Epithelial cell of prostate (primary cell): ENCODE measurements around the gene CYP26B1.

Experiments
- DNase-seq: peaks from one replicate; pipeline ENCODE4 v3.0.0-alpha.2; 2011; ENCODE audit warnings: low read depth, low spot score
- H3K27ac ChIP-seq: fragments of 450-650 bp; 2 replicates; pipeline ENCODE4 v1.5.1; 2017; ENCODE audit warnings: mild to moderate bottlenecking

The CYP26B1 gene

GRCh38 chr2:72131916-72132841 lies 15.5 kb downstream of the CYP26B1 start:
- no peak overlapping the region for H3K27ac ChIP-seq
- DNase-seq: no peak

- DNase-seq: no peak
- H3K27ac ChIP-seq: no peak overlapping the region
Measured at GRCh38 chr2:72131371-72131891, 16.2 kb downstream of the CYP26B1 start.

DNA sequence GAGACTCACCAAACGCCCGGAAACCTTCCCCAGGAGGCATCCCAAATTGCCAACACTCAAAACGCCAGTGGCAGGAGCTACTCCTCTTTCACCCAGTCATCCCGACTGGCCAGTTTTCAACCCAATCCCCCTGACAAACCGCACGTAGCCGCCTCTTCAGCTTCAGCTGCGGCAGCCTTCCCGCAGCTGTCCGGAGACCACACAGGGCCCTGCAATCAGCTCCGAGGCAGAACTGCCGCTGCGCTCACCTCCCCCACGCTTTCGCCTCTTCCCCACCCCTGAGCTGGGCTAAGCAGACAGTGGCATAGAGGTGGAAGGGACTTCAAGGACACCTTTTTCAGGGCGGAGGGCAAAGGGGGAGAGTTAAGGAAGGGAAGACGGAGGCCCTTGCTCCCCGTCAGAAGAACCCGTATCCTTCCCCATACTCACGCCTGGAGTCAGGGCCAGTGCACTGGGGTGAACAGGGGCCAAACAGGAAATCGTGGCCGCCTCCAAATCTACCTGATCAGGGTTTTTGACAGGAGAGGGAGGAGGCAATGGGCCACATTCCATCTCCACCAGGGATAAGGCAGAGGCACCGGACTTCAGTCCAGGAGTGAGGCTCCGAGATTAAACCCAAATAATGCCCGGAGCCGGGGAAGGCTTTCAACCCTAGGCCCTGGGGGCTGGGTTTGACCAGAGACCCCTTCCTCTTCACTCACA lies 16.9 kb downstream of the CYP26B1 start:
- DNase-seq: no peak
- no peak overlapping the region for H3K27ac ChIP-seq

DNA sequence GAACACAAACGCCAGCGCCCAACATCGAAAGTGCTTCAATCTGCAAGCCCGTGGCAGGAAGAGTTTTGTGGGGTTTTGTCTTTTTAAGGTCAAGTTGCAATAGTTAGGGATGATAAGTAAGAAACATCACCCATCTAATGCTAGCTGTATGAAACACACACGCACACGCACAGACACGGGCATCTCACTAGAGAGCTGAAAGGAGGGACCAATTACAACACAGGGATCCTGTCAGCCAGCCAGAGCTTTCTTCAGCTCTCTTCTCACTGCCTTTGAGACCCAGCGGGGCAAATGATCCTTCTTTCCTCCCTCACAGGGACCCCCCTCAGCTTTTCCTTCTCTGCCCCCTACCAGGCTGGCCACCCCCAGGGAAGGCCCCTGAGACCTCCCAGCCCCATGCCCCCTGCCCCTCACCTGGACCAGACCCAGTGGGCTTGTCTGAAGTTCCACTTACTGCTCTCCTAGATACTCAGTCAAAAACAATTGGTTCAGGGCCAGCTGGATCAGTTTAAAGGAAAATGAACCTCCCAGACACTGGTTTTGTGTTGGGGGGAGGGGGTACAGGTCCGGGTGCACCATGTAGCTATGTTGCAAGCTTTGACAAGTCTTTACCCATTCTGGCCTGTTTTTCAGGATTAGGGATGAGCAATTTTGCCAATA lies 17.9 kb downstream of the CYP26B1 start:
- no peak for DNase-seq

DNA sequence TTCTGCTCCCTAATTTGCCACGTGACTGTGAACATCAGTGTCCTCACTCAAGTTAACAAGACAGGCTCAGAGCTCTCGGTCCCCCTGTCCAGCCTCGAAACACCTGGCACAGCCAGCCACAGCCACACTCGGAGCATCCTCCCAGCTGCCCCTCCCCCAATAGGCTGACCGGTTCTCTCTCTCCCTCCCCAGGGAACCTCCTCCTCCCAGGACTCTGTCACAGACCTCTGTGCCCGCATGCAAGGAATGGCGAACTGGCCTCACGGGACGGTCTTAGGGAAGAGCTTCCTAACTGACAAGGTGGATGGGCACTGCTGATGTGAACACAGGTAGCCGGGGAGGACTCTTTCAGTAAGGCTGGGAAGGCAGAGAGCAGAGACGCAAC lies 18.8 kb downstream of the CYP26B1 start:
- no peak for DNase-seq
- no peak overlapping the region for H3K27ac ChIP-seq

More for the DNA sequence above, 17.9 kb downstream of the CYP26B1 start:
- no peak overlapping the region for H3K27ac ChIP-seq

- no peak overlapping the region for H3K27ac ChIP-seq
- DNase-seq: no peak
Measured at GRCh38 chr2:72128059-72128842, 19.4 kb downstream of the CYP26B1 start.

DNA sequence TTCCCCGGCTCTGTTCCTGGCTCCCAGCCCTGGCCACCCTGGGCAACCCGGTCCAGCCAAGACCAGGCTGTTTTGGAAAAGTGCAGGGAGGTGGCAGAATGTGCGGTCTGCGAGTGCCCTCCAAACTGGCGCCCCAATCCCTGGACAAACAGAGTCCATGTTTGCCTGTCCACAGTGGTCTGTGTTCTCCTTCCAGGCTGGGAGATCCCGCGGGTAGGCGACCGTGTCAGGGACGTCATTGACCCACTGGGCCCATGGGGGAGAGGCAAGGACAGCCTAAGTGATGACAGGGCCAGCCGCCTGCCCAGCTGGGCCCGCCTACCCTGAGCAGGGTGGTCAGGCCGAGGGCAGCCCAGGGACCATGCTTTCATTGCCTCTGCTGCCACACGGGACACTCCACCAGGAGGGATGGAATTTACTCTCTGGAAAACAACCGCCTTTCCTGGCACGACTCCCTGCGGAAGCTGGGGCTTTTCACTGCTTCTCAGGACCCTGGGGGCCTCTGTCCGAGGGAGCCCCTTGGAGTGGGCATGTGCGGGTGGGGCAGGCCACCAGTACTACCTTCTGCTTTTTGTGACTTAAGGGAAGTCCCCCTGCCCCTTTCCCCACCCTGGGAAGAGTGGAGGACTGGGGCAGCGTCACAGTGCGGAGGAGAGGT lies 20.1 kb downstream of the CYP26B1 start:
- H3K27ac ChIP-seq: no peak overlapping the region
- no peak for DNase-seq

DNA sequence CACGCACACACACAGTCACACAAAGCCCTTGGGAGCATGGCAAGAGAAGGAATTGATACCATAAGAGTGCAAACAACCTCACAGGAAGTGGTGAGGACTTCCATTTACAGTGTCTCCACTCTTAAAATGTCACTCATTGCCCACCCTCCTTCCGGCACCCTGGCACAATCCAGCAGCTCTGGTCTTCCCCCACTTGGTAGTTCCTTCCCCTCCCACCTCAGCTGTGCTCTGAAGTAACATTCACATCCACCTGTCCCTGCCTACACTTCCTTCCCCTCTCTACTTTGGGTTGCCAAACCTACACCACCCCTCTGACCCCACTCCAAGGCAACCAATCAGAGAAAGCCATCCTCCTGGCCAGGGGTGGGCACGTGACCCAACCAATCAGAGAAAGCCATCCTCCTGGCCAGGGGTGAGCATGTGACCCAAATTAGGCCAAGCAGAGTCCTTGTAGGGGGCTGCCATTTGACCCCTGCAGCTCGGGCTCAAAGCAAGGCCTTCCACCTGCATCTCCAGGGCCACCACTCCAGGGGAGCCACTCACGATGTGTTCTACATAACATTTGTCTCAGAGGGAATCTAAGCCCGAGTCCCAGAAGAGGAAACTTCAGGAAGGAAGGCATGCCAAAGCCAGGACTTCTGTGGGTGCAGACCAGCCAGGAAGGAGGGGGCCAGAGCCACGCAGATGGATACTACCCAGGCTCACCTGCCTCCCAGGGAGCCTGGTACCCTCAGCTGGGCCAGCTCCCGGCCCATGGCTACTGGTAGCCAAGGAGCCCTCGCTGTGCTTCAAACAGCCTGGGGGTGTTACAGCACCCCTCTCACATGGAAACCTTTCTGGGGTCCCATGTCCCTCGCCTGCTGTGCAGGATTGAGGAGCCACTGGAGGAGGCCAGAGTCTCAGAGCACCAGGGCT lies 21.2 kb downstream of the CYP26B1 start:
- no peak for DNase-seq
- H3K27ac ChIP-seq: no peak overlapping the region

DNA sequence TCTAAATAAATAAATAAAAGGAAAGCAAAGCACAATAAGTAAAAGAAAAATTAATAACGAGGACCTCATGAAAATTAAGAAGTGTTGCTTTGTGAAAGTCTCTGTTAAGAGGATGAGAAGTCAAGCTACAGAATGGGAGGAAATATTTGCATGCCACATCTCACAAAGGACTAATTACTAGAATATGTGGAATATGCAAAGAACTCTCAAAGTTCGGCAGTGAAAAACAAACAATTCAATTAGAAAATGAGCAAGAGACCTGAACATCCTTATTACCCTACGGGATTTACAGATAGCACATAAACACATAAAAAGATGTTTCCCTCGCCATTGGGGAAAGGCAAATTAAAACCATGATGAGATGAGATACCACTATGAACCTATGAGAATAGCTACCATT lies 23.3 kb downstream of the CYP26B1 start:
- H3K27ac ChIP-seq: no peak overlapping the region
- DNase-seq: no peak

- H3K27ac ChIP-seq: no peak overlapping the region
- DNase-seq: no peak
Measured at GRCh38 chr2:72121153-72121552, 26.5 kb downstream of the CYP26B1 start.

- no peak overlapping the region for H3K27ac ChIP-seq
- no peak for DNase-seq
Measured at GRCh38 chr2:72118951-72119350, 28.7 kb downstream of the CYP26B1 start.

GRCh38 chr2:72118386-72118785 lies 29.3 kb downstream of the CYP26B1 start:
- no peak overlapping the region for H3K27ac ChIP-seq
- DNase-seq: no peak

DNA sequence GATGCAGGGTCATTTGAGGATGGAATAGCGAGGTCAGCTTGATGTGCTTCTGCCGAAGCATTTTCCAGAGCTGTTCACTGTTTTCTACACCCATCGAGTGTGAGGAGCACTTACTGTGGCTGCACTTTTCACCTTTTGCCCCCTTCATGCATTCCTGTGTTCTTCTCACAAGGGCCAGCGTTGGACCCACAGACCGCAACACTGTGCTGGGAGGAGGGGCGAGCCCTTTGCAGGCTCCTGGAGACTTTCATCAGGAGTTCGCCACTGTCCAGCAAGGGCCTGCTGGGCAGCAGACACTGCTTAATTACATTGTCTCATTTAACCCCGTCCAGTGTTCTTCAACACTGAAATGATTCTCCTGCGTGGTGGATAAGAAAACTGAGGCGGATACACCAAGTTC lies 29.9 kb downstream of the CYP26B1 start:
- DNase-seq: no peak
- no peak overlapping the region for H3K27ac ChIP-seq

- no peak overlapping the region for H3K27ac ChIP-seq
- DNase-seq: no peak
Measured at GRCh38 chr2:72117029-72117428, 30.6 kb downstream of the CYP26B1 start.

DNA sequence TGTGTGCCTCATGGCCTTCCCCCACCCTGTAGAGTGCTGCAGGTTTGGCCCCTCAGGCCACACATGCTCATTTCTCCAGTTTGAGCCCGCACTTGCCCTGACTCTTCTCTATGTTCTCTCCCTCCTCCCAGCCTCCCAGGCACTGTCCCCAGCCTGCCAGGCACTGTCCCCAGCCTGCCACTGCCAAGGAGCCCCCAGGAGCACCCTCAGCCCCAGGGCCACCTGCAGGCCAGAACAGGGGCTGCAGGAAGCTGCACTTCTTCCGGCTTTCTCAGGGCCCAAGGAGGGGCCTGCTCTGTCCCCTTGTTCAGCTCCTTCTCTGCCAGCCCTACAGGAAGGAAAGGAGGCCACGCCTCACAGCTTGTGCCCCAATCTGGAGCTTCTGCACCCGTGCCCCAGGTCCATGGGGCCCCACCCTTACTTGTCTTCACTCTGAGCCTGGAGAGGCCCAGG lies 31.6 kb downstream of the CYP26B1 start:
- no peak for DNase-seq
- H3K27ac ChIP-seq: peak overlapping the region; percentile 67

GRCh38 chr2:72115110-72116080 lies 32.3 kb downstream of the CYP26B1 start:
- peak; percentile 90 for DNase-seq
- peak overlapping the region; percentile 67 for H3K27ac ChIP-seq

DNA sequence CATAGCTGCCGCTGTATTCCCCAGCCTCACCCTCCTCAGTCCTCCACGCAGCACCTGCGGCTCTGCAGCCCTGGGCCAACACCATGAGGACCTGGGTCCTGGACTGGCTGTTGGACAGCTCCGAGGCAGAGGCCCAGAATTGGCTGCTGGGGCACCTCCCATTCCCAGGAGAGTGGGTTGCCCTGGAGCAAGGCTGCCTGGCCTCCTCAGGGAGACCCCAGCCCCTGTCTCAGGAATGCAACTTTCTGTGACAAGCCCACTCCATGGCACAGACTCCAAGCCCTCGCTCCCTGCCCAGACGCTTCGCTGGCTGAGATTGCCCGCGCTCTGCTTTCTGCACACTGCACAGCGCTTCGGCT lies 33.0 kb downstream of the CYP26B1 start:
- no peak for DNase-seq
- no peak overlapping the region for H3K27ac ChIP-seq
